Loucy (cell line): ENCODE data around the gene FOXP1.
A peak's percentile ranks its signal among the peaks of the same experiment; 100 is the strongest.

ENCODE experiments used
- H2AFZ ChIP-seq: fragments of 200-600 bp; sonication (generic); 2 replicates; pipeline ENCODE4 v1.6.0; 2016; ENCODE audit warnings: antibody characterized with exemption, mild to moderate bottlenecking, low read length, moderate library complexity
- H3F3A ChIP-seq: fragments of 200-600 bp; 2 replicates; pipeline ENCODE4 v1.6.0; 2016; ENCODE audit warnings: antibody characterized with exemption, low read depth, mild to moderate bottlenecking
- H3K27me3 ChIP-seq: fragments of 200-600 bp; sonication (generic); 2 replicates; pipeline ENCODE4 v1.6.1; 2014; ENCODE audit warnings: low read length, mild to moderate bottlenecking; ENCODE audit not compliant: insufficient read depth, poor library complexity, severe bottlenecking
- H3K36me3 ChIP-seq: fragments of 200-600 bp; sonication (generic); 2 replicates; pipeline ENCODE4 v1.6.1; 2016; ENCODE audit warnings: low read length; ENCODE audit not compliant: insufficient read depth
- H3K4me1 ChIP-seq: fragments of 200-600 bp; sonication (generic); 2 replicates; pipeline ENCODE4 v1.5.1; 2014; ENCODE audit warnings: low read length, mild to moderate bottlenecking; ENCODE audit not compliant: insufficient read depth, poor library complexity, severe bottlenecking
- H3K4me2 ChIP-seq: fragments of 200-600 bp; sonication (generic); 2 replicates; pipeline ENCODE4 v1.6.0; 2014; ENCODE audit warnings: antibody characterized with exemption, low read length, low read depth, mild to moderate bottlenecking; ENCODE audit not compliant: poor library complexity, severe bottlenecking
- H3K4me3 ChIP-seq: fragments of 200-600 bp; sonication (generic); 2 replicates; pipeline ENCODE4 v1.5.1; 2014; ENCODE audit warnings: low read length, mild to moderate bottlenecking, mixed read lengths; ENCODE audit not compliant: poor library complexity, severe bottlenecking
- H3K79me2 ChIP-seq: fragments of 200-600 bp; sonication (generic); 2 replicates; pipeline ENCODE4 v1.6.1; 2014; ENCODE audit warnings: low read length; ENCODE audit not compliant: insufficient read depth
- H3K9ac ChIP-seq: fragments of 200-600 bp; sonication (generic); 2 replicates; pipeline ENCODE4 v1.6.0; 2014; ENCODE audit warnings: mild to moderate bottlenecking, low read depth, low read length, moderate library complexity; ENCODE audit not compliant: poor library complexity, severe bottlenecking
- H3K9me2 ChIP-seq: fragments of 200-600 bp; sonication (generic); replicated peaks from 2 replicates; pipeline ENCODE4 v1.6.1; 2016; ENCODE audit warnings: low read depth, low read length, mixed read lengths
- H3K9me3 ChIP-seq: fragments of 200-600 bp; sonication (generic); 2 replicates; pipeline ENCODE4 v1.6.1; 2014; ENCODE audit warnings: mild to moderate bottlenecking, antibody characterized with exemption, low read length, low read depth; ENCODE audit not compliant: insufficient read depth
- H4K20me1 ChIP-seq: fragments of 200-600 bp; sonication (generic); 2 replicates; pipeline ENCODE4 v1.6.0; 2014; ENCODE audit warnings: antibody characterized with exemption, low read length, mild to moderate bottlenecking; ENCODE audit not compliant: insufficient read depth, poor library complexity, severe bottlenecking
- CTCF ChIP-seq: fragments of 200-600 bp; sonication (generic); conservative IDR thresholded peaks from 2 replicates; pipeline ENCODE4 v1.5.1; 2014; ENCODE audit warnings: mild to moderate bottlenecking, antibody characterized with exemption, low read length
- EZH2phosphoT487 ChIP-seq: fragments of 200-600 bp; IDR thresholded peaks from 2 replicates; pipeline ENCODE4 v1.6.1; 2018; ENCODE audit warnings: antibody characterized with exemption, mild to moderate bottlenecking, moderate library complexity, borderline replicate concordance

The FOXP1 gene

GRCh38 chr3:71317749-71318457, 265.6 kb downstream of the FOXP1 start:
- Histone ChIP-seq H3K4me2 (peak overlapping the region; percentile 42), H3K9me2 (no peaks in the 10 kb centered on the region), H3K27me3 (no peaks in the 10 kb centered on the region), H3K36me3 (no peaks in the 10 kb centered on the region), H3K9ac (no peak overlapping the region), H3K4me1 (peaks cover 33% of the 10 kb centered on the region), H4K20me1 (peaks cover 8% of the 10 kb centered on the region), H2AFZ (no peak overlapping the region), H3K79me2 (peaks cover 18% of the 10 kb centered on the region; the same call in 1 of the 2 replicates), H3K4me3 (peak overlapping the region; percentile 11), H3F3A (no peaks in the 10 kb centered on the region), H3K9me3 (no peaks in the 10 kb centered on the region)
- TF ChIP-seq CTCF (no peak), EZH2phosphoT487 (no peak)

GRCh38 chr3:71317140-71317539, 266.4 kb downstream of the FOXP1 start:
- no peaks in the 10 kb centered on the region for H3K9me2 ChIP-seq
- H3F3A ChIP-seq = no peaks in the 10 kb centered on the region
- peaks cover 8% of the 10 kb centered on the region for H4K20me1 ChIP-seq
- H3K9ac ChIP-seq = no peak overlapping the region
- TF ChIP-seq EZH2phosphoT487 (no peak), CTCF (no peak)
- H2AFZ ChIP-seq = no peak overlapping the region
- H3K27me3 ChIP-seq = no peaks in the 10 kb centered on the region
- peaks cover 18% of the 10 kb centered on the region; the same call in 1 of the 2 replicates for H3K79me2 ChIP-seq
- peak overlapping the region; percentile 42 for H3K4me2 ChIP-seq
- H3K4me3 ChIP-seq = peak overlapping the region; percentile 11
- no peaks in the 10 kb centered on the region for H3K9me3 ChIP-seq
- H3K36me3 ChIP-seq = no peaks in the 10 kb centered on the region
- H3K4me1 ChIP-seq = peaks cover 37% of the 10 kb centered on the region

GRCh38 chr3:71316066-71316777, 267.3 kb downstream of the FOXP1 start:
- Histone ChIP-seq H3K4me3 (no peak overlapping the region), H3K36me3 (no peaks in the 10 kb centered on the region), H4K20me1 (peaks cover 8% of the 10 kb centered on the region), H3K9me2 (no peaks in the 10 kb centered on the region), H3K4me2 (no peak overlapping the region), H2AFZ (no peak overlapping the region), H3F3A (no peaks in the 10 kb centered on the region), H3K4me1 (peaks cover 46% of the 10 kb centered on the region), H3K79me2 (peaks cover 18% of the 10 kb centered on the region; the same call in 1 of the 2 replicates), H3K27me3 (no peaks in the 10 kb centered on the region), H3K9me3 (no peaks in the 10 kb centered on the region), H3K9ac (no peak overlapping the region)
- TF ChIP-seq EZH2phosphoT487 = no peak
- TF ChIP-seq CTCF = no peak
